ENCODE measurements around the gene CWH43. TPM values are rescaled to one million over a fixed set of nuclear protein-coding genes. Genes with fewer than 3 reads are reported as not detected.

The CWH43 gene
- not detected in 5 replicates for total RNA-seq (2022; extraction: Qiagen RNA extraction; ENCODE audit: low read depth)

GRCh38 chr4:48985976-48986653, at the start of gene CWH43:
TSS of gene CWH43 (plus strand) at chr4:48986275. CDS start at chr4:48986430, 155 bp downstream.

Other genes starting within 250 kb of the CWH43 start
- 7.2 to 11.0 TPM (median 8.7 TPM) in 5 replicates for gene FRYL, start 206.0 kb upstream of the CWH43 start, total RNA-seq (2022; extraction: Qiagen RNA extraction; ENCODE audit: low read depth)
- gene OCIAD1, start 155.2 kb upstream of the CWH43 start, total RNA-seq (2022; extraction: Qiagen RNA extraction; ENCODE audit: low read depth), result 109 to 195 TPM (median 127 TPM) in 5 replicates
- gene OCIAD2, start 79.5 kb upstream of the CWH43 start, total RNA-seq (2022; extraction: Qiagen RNA extraction; ENCODE audit: low read depth), result 115 to 177 TPM (median 127 TPM) in 5 replicates